Measurements from ENCODE around the gene LINS1. TPM values are rescaled to one million over a fixed set of nuclear protein-coding genes. Genes with fewer than 3 reads are reported as not detected.

Gene LINS1
- total RNA-seq, 1 experiment from 2014 or later = 13.6 TPM

DNA sequence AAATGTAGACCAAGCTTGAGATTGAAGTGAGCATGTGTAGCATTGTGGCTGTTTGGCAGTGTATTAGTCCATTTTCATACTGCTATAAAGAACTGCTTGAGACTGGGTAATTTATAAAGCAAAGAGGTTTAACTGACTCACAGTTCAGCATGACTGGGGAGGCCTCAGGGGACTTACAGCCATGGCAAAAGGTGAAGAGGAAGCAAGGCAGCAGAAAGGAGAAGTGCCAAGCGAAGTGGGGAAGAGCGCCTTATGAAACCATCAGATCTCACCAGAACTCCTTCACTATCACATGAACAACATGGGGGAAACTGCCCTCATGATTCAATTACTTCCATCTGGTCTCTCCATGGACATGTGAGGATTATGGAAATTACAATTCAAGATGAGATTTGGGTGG is 64.7 kb downstream of the LINS1 start:
- Histone ChIP-seq H3K36me3 (ENCODE audit: control insufficient read depth, insufficient read depth, low read length) (no peaks in the 10 kb centered on the region), H3K27ac (ENCODE audit: low read length) (no peak overlapping the region), H3K4me3 (ENCODE audit: low read depth in 2 of 2, low read length in 2 of 2) (no peak overlapping the region), H3K27me3 (ENCODE audit: control insufficient read depth, insufficient read depth, low read length) (peaks cover 2% of the 10 kb centered on the region; the same call in 1 of the 2 replicates), H3K9me3 (ENCODE audit: control insufficient read depth, insufficient read depth, low read depth, low read length) (no peaks in the 10 kb centered on the region), H3K4me1 (ENCODE audit: control insufficient read depth, insufficient read depth, low read length) (no peaks in the 10 kb centered on the region)
- DNase-seq (ENCODE audit: low read depth, low spot score) (no peak), ATAC-seq (no peak)
- BruUV-seq (replicated peaks) = no TSS peak
- CTCF ChIA-PET = no interaction called here
- TF ChIP-seq, protein P1, sequence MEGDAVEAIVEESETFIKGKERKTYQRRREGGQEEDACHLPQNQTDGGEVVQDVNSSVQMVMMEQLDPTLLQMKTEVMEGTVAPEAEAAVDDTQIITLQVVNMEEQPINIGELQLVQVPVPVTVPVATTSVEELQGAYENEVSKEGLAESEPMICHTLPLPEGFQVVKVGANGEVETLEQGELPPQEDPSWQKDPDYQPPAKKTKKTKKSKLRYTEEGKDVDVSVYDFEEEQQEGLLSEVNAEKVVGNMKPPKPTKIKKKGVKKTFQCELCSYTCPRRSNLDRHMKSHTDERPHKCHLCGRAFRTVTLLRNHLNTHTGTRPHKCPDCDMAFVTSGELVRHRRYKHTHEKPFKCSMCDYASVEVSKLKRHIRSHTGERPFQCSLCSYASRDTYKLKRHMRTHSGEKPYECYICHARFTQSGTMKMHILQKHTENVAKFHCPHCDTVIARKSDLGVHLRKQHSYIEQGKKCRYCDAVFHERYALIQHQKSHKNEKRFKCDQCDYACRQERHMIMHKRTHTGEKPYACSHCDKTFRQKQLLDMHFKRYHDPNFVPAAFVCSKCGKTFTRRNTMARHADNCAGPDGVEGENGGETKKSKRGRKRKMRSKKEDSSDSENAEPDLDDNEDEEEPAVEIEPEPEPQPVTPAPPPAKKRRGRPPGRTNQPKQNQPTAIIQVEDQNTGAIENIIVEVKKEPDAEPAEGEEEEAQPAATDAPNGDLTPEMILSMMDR (IDR thresholded peaks at IDR 0.05) = no peak
- TF ChIP-seq SIN3A (IDR thresholded peaks at IDR 0.05; ENCODE audit: borderline replicate concordance, insufficient read depth, low read depth, low read length) (no peak), POLR2AphosphoS5 (IDR thresholded peaks at IDR 0.05; ENCODE audit: low read depth, low read length) (no peak)
- POLR2A ChIA-PET = no interaction called here
- in situ Hi-C loops (cut with HindIII; ENCODE audit: low pct_unique_long_range_greater_than_20kb, low sequenced_read_pairs) = no loop called here
- intact Hi-C loops (cut with micrococcal nuclease; ENCODE audit: unreplicated experiment) = no loop called here

- H3K27ac ChIP-seq (ENCODE audit: low read length) = no peak overlapping the region
- DNase-seq (ENCODE audit: low read depth, low spot score) (no peak), ATAC-seq (no peak)
- no peaks in the 10 kb centered on the region for H3K4me1 ChIP-seq (ENCODE audit: control insufficient read depth, insufficient read depth, low read length)
- ChIA-PET POLR2A (no interaction called here), CTCF (no interaction called here)
- no TSS peak for BruUV-seq (replicated peaks)
- no peaks in the 10 kb centered on the region for H3K9me3 ChIP-seq (ENCODE audit: control insufficient read depth, insufficient read depth, low read depth, low read length)
- intact Hi-C loops (cut with micrococcal nuclease; ENCODE audit: unreplicated experiment) = no loop called here
- no peak for TF ChIP-seq TCF7L2 (IDR thresholded peaks at IDR 0.05; ENCODE audit: low read depth, low read length)
- TF ChIP-seq POLR2AphosphoS5 (IDR thresholded peaks at IDR 0.05; ENCODE audit: low read depth, low read length) = no peak
- TF ChIP-seq, protein P1 (IDR thresholded peaks at IDR 0.05) = no peak
- TF ChIP-seq SIN3A (IDR thresholded peaks at IDR 0.05; ENCODE audit: borderline replicate concordance, insufficient read depth, low read depth, low read length) = no peak
- TF ChIP-seq, protein P2, sequence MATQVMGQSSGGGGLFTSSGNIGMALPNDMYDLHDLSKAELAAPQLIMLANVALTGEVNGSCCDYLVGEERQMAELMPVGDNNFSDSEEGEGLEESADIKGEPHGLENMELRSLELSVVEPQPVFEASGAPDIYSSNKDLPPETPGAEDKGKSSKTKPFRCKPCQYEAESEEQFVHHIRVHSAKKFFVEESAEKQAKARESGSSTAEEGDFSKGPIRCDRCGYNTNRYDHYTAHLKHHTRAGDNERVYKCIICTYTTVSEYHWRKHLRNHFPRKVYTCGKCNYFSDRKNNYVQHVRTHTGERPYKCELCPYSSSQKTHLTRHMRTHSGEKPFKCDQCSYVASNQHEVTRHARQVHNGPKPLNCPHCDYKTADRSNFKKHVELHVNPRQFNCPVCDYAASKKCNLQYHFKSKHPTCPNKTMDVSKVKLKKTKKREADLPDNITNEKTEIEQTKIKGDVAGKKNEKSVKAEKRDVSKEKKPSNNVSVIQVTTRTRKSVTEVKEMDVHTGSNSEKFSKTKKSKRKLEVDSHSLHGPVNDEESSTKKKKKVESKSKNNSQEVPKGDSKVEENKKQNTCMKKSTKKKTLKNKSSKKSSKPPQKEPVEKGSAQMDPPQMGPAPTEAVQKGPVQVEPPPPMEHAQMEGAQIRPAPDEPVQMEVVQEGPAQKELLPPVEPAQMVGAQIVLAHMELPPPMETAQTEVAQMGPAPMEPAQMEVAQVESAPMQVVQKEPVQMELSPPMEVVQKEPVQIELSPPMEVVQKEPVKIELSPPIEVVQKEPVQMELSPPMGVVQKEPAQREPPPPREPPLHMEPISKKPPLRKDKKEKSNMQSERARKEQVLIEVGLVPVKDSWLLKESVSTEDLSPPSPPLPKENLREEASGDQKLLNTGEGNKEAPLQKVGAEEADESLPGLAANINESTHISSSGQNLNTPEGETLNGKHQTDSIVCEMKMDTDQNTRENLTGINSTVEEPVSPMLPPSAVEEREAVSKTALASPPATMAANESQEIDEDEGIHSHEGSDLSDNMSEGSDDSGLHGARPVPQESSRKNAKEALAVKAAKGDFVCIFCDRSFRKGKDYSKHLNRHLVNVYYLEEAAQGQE (IDR thresholded peaks at IDR 0.05; ENCODE audit: insufficient read depth in 1 of 2, low read depth in 2 of 2, low read length in 1 of 2) = no peak
- no peaks in the 10 kb centered on the region for H3K36me3 ChIP-seq (ENCODE audit: control insufficient read depth, insufficient read depth, low read length)
- in situ Hi-C loops (cut with HindIII; ENCODE audit: low pct_unique_long_range_greater_than_20kb, low sequenced_read_pairs) = no loop called here
- H3K27me3 ChIP-seq (ENCODE audit: control insufficient read depth, insufficient read depth, low read length) = peaks cover 6% of the 10 kb centered on the region
- H3K4me3 ChIP-seq (ENCODE audit: low read depth in 2 of 2, low read length in 2 of 2) = no peak overlapping the region
These were observed 65.3 kb downstream of the LINS1 start for GRCh38 chr15:100536733-100537132.
